ENCODE measurements around the gene PDE1A. TPM values are rescaled to one million over a fixed set of nuclear protein-coding genes. Genes with fewer than 3 reads are reported as not detected.

The PDE1A gene
- polyA plus RNA-seq, 2 of the 4 experiments (the other 2 are of a cell fraction), result 0.28 to 3.2 TPM

GRCh38 chr2:182318466-182319220 lies 108.2 kb downstream of the PDE1A start:
- CTCF ChIA-PET, result no interaction called here

DNA sequence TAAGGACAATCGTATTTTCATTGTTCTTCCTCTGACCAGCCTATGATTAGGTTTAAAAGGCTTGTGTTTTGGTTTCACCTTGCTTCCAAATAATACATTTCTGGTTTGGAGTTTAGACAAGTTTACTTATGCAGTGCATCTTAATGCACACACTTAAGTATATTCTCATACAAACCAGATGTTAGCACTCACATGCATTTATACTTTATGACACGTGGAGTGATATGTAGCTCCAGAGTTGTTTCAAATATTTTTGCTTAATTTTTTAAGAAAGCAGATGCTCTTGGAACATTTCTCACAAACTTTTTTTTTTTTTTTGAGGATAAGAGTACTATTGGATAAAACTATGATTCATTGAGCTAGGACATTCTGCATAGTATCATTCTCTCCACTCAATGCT lies 109.9 kb downstream of the PDE1A start:
- DNase-seq (ENCODE audit: low read depth in 1 of 2, low spot score in 1 of 2) (no peak), ATAC-seq (no peak)
- CTCF ChIA-PET, result no interaction called here

More at GRCh38 chr2:182318466-182319220, 108.2 kb downstream of the PDE1A start:
- DNase-seq (ENCODE audit: low read depth in 1 of 2, low spot score in 1 of 2), result no peak
- no peak for TF ChIP-seq FOSL2 (IDR thresholded peaks at IDR 0.05)
- no peak for TF ChIP-seq FOSL2 (CRISPR knock-in tag; IDR thresholded peaks at IDR 0.05)
- no peak for TF ChIP-seq EHF (CRISPR knock-in tag; IDR thresholded peaks at IDR 0.05)
- TF ChIP-seq MAFK (IDR thresholded peaks at IDR 0.05; ENCODE audit: partially characterized antibody), result no peak
- TF ChIP-seq E2F6 (IDR thresholded peaks at IDR 0.05; ENCODE audit: borderline replicate concordance, low read depth), result no peak
- no peak for TF ChIP-seq CHD2 (IDR thresholded peaks at IDR 0.05; ENCODE audit: low read length, partially characterized antibody)
- TF ChIP-seq CBX2 (IDR thresholded peaks at IDR 0.05; ENCODE audit: borderline replicate concordance, low read depth), result no peak
- no peak for TF ChIP-seq RNF2 (IDR thresholded peaks at IDR 0.05; ENCODE audit: borderline replicate concordance, low read depth)
- no peak for TF ChIP-seq HES2 (IDR thresholded peaks at IDR 0.05)
- ATAC-seq, result no peak
- no peak for FAIRE-seq
- 73% methylated on average over 3 of the region's 3 CpGs for WGBS (ENCODE audit: missing lambda C conversion rate)
- Histone ChIP-seq H3K4me2 (no peak overlapping the region), H3K4me1 (no peaks in the 10 kb centered on the region), H3K9me3 (no peaks in the 10 kb centered on the region), H3K27ac (no peak overlapping the region), H3K4me3 (no peak overlapping the region)
- POLR2A ChIA-PET, result no interaction called here

DNA sequence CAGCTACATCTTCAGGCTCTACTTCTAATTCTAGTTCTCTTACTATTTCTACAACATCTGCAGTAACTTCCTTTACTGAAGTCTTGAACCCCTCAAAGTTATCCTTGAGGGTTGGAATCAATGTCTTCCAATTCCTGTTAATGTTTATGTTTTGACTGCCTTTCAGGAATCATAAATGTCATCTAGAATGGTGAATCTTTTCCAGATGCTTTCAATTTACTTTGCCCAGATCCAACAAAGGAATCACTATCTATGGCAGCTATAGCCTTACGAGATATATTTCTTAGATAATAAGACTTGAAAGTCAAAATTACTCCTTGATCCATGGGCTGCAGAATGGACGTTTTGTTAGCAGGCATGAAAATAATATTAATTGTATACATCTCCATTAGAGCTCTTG lies 123.9 kb downstream of the PDE1A start:
- CTCF ChIA-PET, result no interaction called here
- no peak for ATAC-seq

More for the DNA sequence above, 109.9 kb downstream of the PDE1A start:
- Histone ChIP-seq H3K4me3 (no peak overlapping the region), H3K9me3 (no peaks in the 10 kb centered on the region), H3K27ac (no peak overlapping the region), H3K4me2 (no peak overlapping the region), H3K4me1 (no peaks in the 10 kb centered on the region)
- TF ChIP-seq HEYL (CRISPR knock-in tag; IDR thresholded peaks at IDR 0.05) (no peak), FOXS1 (CRISPR knock-in tag; IDR thresholded peaks at IDR 0.05) (no peak), JUN (IDR thresholded peaks at IDR 0.05) (no peak), RFX5 (IDR thresholded peaks at IDR 0.05) (no peak), TP53 (CRISPR knock-in tag; IDR thresholded peaks at IDR 0.05) (no peak), POLR2AphosphoS2 (conservative IDR thresholded peaks at IDR 0.05; ENCODE audit: low read length) (no peak), RCOR1 (IDR thresholded peaks at IDR 0.05; ENCODE audit: low read depth, low read length) (no peak), FOSB (CRISPR knock-in tag; IDR thresholded peaks at IDR 0.05) (no peak), PBX3 (IDR thresholded peaks at IDR 0.05) (no peak), EHF (CRISPR knock-in tag; IDR thresholded peaks at IDR 0.05) (no peak), ZFP36 (IDR thresholded peaks at IDR 0.05; ENCODE audit: borderline replicate concordance, partially characterized antibody) (no peak), ZSCAN20 (CRISPR knock-in tag; IDR thresholded peaks at IDR 0.05) (no peak), ZC3H11A (IDR thresholded peaks at IDR 0.05) (no peak), BHLHE40 (IDR thresholded peaks at IDR 0.05; ENCODE audit: low read depth, low read length) (no peak), RAD21 (conservative IDR thresholded peaks at IDR 0.05 in 1 of 2, IDR thresholded peaks at IDR 0.05 in 1 of 2) (no peak), SMC3 (IDR thresholded peaks at IDR 0.05) (no peak), EHMT2 (IDR thresholded peaks at IDR 0.05; ENCODE audit: low read depth) (no peak), ZNF302 (CRISPR knock-in tag; IDR thresholded peaks at IDR 0.05) (no peak)
- TF ChIP-seq, protein P1, sequence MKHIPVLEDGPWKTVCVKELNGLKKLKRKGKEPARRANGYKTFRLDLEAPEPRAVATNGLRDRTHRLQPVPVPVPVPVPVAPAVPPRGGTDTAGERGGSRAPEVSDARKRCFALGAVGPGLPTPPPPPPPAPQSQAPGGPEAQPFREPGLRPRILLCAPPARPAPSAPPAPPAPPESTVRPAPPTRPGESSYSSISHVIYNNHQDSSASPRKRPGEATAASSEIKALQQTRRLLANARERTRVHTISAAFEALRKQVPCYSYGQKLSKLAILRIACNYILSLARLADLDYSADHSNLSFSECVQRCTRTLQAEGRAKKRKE (CRISPR knock-in tag; IDR thresholded peaks at IDR 0.05; ENCODE audit: low read depth), result no peak
- TF ChIP-seq, protein P2, sequence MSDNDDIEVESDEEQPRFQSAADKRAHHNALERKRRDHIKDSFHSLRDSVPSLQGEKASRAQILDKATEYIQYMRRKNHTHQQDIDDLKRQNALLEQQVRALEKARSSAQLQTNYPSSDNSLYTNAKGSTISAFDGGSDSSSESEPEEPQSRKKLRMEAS (IDR thresholded peaks at IDR 0.05), result no peak
- POLR2A ChIA-PET, result interaction anchor here (0.6 kb wide), 1 partner anchor 279 kb away, joined by 4 read pairs; no protein-coding TSS in a partner anchor
- 32% methylated on average over 2 of the region's 2 CpGs for WGBS (ENCODE audit: missing lambda C conversion rate)
- no peak for FAIRE-seq

More for the DNA sequence above, 123.9 kb downstream of the PDE1A start:
- FAIRE-seq (no peak), DNase-seq (ENCODE audit: low read depth in 1 of 2, low spot score in 1 of 2) (no peak)
- H3K4me1 ChIP-seq, result no peaks in the 10 kb centered on the region
- POLR2A ChIA-PET, result no interaction called here
- H3K27ac ChIP-seq, result no peak overlapping the region
- no peaks in the 10 kb centered on the region for H3K9me3 ChIP-seq
- no peak overlapping the region for H3K4me3 ChIP-seq
- WGBS (ENCODE audit: missing lambda C conversion rate), result 34% methylated on average over 2 of the region's 2 CpGs
- H3K4me2 ChIP-seq, result no peak overlapping the region
- TF ChIP-seq, protein P3, sequence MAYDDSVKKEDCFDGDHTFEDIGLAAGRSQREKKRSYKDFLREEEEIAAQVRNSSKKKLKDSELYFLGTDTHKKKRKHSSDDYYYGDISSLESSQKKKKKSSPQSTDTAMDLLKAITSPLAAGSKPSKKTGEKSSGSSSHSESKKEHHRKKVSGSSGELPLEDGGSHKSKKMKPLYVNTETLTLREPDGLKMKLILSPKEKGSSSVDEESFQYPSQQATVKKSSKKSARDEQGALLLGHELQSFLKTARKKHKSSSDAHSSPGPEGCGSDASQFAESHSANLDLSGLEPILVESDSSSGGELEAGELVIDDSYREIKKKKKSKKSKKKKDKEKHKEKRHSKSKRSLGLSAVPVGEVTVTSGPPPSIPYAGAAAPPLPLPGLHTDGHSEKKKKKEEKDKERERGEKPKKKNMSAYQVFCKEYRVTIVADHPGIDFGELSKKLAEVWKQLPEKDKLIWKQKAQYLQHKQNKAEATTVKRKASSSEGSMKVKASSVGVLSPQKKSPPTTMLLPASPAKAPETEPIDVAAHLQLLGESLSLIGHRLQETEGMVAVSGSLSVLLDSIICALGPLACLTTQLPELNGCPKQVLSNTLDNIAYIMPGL (CRISPR knock-in tag; IDR thresholded peaks at IDR 0.05; ENCODE audit: borderline replicate concordance), result no peak
- TF ChIP-seq CHD2 (IDR thresholded peaks at IDR 0.05; ENCODE audit: low read length, partially characterized antibody), result no peak
- no peak for TF ChIP-seq ZC3H11A (IDR thresholded peaks at IDR 0.05)
- no peak for TF ChIP-seq PHF8 (IDR thresholded peaks at IDR 0.05; ENCODE audit: borderline replicate concordance, low read depth)
- no peak for TF ChIP-seq PBX3 (IDR thresholded peaks at IDR 0.05)

All from A549 (cell line).